HG02852 (cell line): Measurements from ENCODE around the gene GRIK2.

Source experiments
- ATAC-seq: cut with Tn5 transposase; IDR thresholded peaks from one replicate; pipeline ENCODE4 v1.9.1; 2021; ENCODE audit warnings: mild to moderate bottlenecking, moderate library complexity; ENCODE audit not compliant: unreplicated experiment

GRIK2 gene

DNA sequence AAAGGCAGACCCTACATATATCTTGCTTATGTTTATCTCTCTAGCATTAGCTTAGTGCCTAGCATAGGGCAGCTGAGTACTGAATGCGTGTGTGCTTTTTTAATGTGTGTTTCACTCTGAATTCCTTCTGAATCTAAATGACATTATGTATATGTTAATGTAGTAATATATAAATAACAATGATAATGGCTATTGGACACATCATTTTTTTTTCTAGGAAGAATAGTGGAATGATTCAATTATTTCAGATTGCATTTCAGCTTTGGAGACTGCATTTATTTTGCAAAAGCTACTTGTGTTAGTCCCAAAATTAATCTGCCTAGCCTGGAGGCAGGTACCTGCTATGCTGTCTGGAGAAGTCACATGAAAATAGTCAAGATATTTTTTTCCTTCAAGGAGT, 371.8 kb downstream of the GRIK2 start:
- no peak for ATAC-seq

DNA sequence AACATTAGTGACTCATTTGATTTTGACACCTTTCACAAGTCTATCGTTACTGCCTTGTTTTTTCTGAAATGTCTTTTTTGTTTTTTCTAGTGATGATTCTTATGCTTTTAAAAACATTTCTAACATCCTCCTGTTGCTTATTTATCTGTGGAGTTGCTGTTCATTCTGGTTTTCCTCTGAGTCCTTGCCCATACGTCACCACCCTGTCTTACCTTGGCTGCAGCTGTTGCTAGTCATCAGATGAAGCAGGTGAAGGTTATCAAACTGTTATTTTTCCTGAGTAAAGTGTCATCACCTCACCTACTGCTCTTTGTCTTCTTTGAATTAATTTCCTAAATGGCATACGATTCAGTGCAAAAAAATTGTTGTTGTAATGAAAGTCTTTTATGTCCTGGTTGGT, 376.6 kb downstream of the GRIK2 start:
- no peak for ATAC-seq

DNA sequence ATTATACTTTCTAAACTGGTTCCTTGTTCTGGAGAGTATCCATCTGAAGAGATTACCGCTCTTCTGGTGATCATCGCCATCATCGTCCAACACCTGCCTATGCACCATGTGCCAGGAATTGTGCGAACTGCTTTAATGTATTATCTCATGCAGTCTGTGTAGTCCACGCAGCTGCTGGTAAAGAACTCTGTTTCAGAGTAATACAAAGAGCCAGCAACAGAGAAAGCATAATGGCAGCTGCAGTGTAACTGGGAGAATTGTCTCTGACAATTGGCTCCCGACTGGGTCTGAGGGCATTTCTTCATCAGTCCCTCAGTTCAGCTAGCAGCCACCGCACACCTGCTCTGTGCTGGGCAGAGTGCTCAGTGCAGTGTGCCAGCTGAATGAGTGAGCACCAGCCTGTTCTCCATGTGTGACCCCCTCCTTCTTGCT, 383.4 kb downstream of the GRIK2 start:
- ATAC-seq = no peak

DNA sequence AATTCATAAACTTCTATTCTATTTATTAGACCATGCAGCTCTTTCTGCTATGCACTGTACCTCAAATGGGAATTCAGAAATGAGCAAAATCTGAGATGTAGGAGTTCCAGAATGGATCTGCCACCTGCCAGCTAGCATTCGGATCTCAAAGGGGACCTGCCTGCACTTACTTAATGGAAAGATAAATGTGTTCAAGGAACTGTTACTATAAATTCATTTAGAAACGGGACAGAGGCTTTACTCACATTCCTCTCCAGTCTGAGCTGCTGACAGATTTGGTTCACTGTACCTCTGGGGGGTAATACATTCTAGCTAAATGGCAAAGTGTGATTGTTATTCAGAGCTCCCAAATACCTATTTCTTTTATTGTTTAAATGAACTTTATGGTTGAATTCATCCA, 384.1 kb downstream of the GRIK2 start:
- ATAC-seq = no peak

DNA sequence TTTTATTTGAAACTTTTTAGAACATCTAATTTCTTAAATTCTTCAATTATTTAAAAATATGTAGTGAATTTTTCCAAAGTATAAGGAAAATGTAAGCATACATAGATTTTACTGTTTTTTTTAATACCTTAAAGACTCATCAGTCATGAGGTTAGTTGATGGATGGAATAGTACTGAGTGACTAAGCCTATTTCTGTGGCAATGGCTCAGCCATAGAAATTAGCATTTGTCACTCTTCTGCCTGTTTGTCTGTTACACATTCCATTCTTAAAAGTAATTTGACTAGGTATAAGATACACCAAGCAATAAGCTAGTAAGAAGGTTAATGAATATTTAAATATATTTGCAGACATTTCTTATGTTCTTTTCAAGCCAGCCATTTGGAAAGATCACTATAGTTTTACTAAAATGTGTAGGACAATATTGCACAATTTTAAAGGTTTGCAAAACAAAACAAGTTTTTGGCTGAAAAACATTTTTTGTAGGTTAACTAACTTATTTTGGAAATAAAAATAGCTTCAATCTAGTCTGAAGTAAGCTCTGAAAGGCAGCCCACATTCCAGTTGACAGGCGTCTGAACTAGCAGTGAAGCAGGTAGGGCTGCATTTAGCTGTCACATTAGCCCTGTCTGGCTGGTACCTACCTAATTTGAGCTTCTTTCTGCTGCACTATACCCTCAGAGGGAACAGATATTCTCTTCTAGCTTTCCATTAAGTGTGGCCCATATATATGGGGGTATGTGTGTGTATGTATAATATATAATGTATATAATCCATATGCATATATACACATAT, 385.7 kb downstream of the GRIK2 start:
- no peak for ATAC-seq

DNA sequence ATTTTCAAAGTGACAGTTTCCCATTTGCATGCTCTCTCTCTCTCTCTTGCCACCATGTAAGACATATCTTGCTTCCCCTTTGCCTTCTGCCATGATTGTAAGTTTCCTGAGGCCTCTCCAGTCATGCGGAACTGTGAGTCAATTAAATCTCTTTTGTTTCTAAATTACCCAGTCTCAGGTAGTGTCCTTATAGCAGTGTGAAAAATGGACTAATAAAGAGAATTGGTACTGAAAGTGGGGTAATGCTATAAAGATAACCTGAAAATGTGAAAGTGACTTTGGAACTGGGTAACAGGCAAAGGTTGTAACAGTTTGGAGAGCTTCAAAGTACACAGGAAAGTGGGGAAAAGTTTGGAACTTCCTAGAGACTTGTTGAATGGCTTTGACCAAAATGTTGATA, 389.8 kb downstream of the GRIK2 start:
- ATAC-seq = peak; percentile 59

DNA sequence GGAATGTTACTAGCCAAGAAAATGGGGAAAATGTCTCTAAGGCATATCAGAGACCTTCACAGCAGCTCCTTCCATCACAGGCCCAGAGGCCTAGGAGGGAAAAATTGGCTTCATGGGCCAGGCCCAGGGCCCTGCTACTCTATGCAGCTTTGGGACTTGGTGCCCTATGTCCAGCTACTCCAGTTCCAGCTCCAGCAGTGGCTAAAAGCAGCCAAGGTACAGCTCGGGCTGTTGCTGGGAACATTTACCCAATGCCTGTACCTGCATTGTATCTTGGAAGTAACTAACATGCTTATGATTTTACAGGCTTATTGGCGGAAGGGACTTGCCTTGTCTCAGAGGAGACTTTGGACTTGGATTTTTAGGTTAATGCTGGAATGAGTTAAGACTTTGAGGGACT, 390.6 kb downstream of the GRIK2 start:
- ATAC-seq = no peak

DNA sequence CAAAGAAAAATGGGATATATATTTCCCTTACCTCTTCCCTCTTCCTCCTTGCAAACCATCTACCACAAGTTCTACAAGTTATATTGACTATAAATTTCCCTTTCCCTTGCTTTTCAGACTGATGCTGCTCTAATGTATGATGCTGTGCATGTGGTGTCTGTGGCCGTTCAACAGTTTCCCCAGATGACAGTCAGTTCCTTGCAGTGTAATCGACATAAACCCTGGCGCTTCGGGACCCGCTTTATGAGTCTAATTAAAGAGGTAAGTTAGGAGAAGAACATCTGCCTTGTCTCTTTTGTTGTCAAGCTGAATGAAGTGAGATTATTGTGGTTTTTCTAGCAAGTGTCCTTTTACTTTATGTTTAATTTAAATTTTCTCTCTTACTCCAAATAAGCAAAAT, 406.0 kb downstream of the GRIK2 start:
- no peak for ATAC-seq

DNA sequence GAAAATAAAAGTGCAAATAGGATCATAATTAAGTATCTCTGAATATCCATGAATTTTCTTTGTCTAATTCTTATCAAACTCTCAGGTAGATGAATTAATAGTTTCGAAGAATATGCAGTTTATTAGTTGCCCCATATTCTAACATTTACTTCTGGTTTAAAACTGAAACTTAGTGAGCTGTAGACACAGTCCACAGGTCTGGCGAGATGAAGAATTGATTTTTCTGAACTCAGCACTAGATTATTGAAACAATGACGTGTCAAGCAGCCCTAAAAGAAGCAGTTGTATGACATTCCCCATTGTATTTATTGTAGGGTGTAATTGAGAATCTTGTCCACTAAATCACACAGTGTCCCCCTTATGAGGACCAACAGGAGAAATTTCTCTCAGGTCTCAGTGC, 407.1 kb downstream of the GRIK2 start:
- ATAC-seq = no peak

DNA sequence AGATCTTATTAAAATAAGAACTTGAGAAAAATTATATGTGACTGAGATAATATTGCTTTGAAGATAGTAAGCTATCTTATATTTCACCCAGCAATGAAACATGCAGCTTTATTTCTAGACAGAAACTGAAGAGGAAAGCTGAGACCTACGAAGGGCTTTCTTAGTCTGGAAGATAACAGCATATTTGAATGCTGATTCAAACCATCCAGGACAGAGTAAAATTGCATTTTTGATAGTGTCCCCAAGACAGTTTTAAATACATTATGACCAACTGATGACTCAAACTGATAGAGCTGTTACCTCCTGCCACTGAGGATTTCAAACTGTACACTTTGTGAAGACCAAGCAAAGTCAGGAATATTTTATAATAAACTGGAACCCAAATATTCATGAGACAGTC, 409.6 kb downstream of the GRIK2 start:
- no peak for ATAC-seq

DNA sequence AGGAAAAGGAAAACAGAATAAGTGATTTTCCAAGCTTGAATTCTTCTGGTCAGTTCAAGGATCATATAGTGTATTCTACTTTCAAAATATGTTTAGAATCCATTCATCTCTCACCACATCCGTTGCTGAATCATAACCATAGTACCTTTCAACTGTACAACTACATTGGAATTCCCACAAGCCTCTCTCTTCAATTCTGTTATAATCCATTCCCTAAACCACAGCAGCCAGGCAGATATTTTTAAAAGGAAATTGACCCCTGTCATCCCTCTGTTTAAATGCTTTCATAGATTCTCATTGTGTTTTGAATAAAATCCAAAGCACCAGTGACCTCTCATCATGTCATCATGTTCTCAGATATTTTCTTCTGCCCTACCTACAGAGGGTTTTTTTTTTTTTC, 412.7 kb downstream of the GRIK2 start:
- ATAC-seq = no peak

DNA sequence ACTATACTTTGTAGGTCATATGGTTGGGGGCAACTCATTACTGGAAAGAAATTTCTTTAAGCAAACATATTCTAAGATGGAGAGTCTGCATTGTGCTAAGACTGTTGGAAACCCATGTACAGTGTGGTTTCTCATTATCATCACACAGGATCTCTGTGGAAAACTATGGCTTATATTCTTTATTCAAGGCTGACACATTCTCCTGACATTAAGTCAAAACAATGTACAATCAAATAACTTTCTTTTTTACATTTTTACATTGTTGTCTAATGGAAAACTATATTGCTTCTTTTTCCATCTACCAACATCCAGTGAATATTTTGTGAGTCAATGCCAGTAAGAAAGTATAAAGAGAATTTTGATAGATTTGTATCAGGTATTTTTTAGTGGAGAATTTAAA, 417.6 kb downstream of the GRIK2 start:
- no peak for ATAC-seq

DNA sequence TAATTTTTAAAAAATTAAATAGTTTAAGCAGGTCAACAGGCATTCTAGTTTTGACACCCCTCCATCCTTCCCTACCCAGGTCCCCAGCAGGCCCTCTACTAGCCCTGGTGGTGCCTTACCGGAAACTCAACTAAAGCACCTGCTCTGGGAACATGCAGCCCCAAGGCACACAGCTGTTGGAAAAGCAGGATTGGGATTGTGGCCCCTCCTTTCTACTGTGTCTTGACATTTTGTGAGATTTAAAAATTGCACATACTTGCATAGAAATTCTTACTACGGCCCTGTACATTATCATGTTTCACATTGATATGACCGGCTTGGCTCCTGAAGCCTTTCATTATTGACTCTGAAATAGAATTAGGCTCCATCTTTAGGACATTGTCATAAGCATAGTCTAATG, 423.2 kb downstream of the GRIK2 start:
- no peak for ATAC-seq

DNA sequence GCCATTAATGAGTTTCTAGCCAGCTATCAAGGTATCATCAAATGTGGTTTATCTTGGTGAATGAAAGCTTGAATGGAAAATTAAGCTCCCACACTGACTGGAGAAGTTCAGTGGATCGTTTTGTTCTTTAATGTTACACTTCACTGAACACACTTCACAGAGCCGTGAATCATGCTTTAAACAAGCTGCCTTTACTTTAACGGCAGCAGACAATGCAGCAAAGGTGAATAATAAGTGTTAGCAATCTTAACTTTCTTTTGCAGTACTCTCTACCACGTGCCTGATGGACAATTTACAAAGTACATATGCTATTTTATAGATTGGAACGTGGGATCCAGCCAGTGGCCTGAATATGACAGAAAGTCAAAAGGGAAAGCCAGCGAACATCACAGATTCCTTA, 424.5 kb downstream of the GRIK2 start:
- ATAC-seq = no peak

DNA sequence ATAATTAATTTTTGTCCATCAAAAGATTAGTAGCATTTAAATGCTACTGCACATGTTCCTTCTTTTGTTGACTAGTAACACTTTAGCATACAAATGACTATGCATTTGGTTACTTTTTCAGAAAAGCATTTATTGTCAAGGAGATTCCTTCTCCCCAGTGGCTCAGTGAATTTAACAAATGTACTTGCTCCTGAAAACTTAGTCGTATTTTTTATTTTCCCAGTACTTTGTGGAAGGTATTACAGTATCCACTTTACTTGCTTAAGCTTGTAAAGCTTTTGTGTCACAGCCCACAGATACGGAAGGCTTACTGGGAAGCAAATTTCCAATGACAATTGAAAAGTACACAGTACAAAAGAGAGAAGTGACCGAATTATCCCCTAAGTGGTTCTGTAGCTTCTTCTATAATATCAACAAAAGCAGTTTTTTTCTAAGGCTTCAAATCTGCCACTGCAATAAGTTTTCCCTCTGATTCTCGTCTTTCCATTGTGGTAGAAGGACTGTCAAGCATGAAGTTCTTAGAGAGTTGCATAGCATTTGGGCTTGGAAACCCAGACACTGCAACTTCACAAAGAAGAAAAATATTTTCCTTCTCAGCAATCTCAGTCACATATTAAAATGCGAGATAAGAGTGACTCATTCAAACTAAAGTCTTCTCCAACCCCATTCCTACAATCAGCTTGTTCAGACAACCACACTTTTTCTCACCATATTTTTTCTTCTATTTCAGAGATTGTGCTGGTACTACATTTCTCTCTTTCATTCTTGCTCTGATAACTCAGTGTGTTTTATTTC, 431.2 kb downstream of the GRIK2 start:
- ATAC-seq = no peak

DNA sequence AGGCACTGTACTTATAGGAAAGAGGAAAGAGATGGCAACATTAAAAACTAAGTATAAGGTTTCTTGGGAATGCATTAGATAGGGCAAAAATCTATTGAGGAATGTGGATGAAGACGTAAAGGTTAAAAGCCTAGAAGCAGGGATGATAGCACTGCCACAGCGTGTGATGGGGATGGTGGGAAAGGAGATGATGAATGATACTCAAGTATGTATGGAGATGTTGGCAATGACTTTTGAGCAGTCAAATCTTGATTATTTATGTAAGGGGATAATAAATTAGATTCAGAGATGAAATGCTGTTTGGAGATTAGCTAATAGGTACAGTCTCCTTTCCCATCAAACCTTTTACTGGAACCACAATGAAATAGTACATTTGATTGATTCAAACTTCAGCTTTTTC, 432.8 kb downstream of the GRIK2 start:
- ATAC-seq = no peak

DNA sequence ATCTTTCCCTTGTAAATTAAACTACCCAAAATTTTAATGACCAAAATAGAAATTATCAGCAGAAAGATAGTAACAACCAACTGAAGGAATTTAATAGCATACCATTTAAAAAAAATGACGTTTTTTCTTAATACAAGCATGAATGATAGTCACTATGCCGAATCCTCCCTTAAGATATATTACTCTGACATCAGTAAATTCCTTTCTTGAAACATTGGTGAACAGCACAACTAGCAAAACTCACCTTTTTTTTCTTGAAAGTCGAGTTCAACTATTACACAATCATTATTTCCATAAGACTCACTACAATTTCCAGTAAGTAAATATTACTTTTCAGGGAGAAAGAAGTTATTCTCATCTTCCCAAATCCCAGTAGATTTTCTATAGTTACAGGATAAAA, 433.2 kb downstream of the GRIK2 start:
- ATAC-seq = no peak

DNA sequence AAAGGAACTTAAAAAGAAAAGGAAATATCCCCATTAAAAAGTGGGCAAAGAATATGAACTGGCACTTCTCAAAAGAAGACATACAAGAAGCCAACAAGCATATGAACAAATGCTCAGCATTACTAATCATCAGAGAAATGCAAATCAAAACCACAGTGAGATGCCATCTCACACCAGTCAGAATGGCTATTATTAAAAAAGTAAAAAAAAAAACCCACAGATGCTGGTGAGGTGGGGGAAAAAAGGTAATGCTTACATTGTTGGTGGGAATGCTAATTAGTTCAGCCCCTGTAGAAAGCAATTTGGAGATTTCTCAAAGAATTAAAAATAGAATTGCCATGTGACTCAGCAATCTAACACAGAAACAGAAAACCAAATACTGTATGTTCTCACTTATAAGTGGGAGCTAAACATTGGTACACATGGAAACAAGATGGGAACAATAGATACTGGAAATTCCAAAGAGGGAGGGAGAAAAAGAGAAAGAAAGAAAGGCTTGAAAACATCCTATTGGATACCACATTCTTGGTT, 437.1 kb downstream of the GRIK2 start:
- no peak for ATAC-seq

DNA sequence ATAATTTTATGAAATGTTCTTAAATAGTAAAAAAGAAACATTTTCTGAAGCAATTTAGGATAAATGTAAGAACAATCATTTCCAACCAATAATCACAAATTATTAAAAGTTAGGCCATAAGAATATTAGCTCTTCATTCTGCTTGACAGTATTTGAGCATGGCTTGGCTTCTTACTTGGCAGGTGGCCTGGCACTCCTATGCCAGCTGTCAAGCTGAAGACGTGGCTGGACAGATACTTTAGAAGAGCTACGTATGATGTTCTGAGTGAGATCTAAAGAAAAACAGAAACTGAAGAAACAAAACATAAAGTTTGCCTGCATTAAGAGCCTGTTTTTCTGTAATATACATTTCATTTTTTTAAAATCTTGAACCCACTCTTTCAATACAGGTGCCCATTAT, 438.9 kb downstream of the GRIK2 start:
- no peak for ATAC-seq

DNA sequence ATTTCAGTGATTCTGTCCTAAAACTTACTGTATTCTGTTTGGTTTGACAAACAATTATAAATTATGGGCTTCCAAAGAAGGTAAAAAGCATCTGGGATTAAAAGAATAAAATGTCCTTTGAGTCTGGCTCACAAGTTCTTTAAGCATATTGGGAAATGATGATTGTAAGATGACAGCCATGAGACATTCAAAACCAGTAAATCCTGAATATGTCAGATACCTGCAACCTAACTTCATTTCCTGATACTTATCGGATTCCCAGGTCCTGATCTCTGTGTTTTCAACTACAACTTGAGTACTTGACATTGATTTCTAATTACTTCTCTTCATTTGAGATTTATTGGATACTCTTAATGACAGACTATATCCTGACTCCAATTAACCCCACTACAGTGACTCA, 446.6 kb downstream of the GRIK2 start:
- ATAC-seq = no peak

DNA sequence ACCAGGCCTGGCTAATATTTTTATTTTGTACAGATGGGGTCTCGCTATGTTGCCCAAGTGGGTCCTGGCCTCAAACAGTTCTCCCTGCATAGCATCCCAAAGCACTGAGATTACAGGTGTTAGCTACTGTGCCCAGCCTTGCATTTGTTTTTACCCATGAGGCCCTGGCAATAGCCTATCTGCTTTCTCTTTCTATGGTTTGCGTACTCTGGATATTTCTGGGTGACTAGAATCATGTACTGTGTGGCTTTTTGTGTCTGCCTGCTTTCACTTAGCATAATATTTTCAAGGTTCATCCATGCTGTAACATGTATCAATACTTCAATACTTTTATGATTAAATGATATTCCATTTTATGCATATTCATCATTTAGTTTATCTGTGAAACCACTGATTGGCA, 451.7 kb downstream of the GRIK2 start:
- ATAC-seq = peak; percentile 45

DNA sequence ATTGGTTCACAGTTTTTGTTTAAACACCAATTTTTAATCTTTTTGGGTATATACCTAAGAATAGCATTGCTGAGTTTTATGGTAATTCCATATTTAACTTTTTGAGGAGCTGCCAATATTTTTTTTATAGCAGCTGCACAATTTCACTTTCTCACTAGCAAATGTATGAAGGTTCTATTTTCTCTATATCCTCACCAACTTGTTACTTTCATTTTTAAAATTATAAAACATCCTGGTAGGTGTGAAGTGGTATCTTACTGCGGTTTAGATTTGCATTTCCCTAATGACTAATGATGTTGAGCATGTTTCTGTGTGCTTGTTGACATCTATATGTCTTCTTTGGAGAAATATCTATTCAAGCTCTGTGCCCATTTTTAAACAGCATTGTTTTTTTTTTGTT, 452.1 kb downstream of the GRIK2 start:
- peak; percentile 87 for ATAC-seq
